ACC112 (cell line): ENCODE data around the gene TNNT3.

Source experiments
- H2AFZ ChIP-seq: fragments of 200-600 bp; sonication (generic); one replicate; pipeline ENCODE4 v1.6.0; 2017; ENCODE audit warnings: antibody characterized with exemption, low read length; ENCODE audit not compliant: unreplicated experiment
- H3K27ac ChIP-seq: fragments of 200-600 bp; sonication (generic); 2 replicates; pipeline ENCODE4 v1.5.1; 2014; ENCODE audit warnings: low read depth, mild to moderate bottlenecking, antibody characterized with exemption, low read length, moderate library complexity
- H3K27me3 ChIP-seq: fragments of 200-600 bp; sonication (generic); 2 replicates; pipeline ENCODE4 v1.6.1; 2014; ENCODE audit warnings: mild to moderate bottlenecking, antibody characterized with exemption, low read length, moderate library complexity, mixed read lengths; ENCODE audit not compliant: insufficient read depth
- H3K36me3 ChIP-seq: fragments of 200-600 bp; sonication (generic); 2 replicates; pipeline ENCODE4 v1.6.1; 2016; ENCODE audit warnings: mild to moderate bottlenecking, antibody characterized with exemption, low read length, moderate library complexity, mixed read lengths; ENCODE audit not compliant: insufficient read depth
- H3K4me1 ChIP-seq: fragments of 200-600 bp; sonication (generic); one replicate; pipeline ENCODE4 v1.6.1; 2016; ENCODE audit warnings: low read length, mixed read lengths; ENCODE audit not compliant: insufficient read depth, unreplicated experiment, control insufficient read depth
- H3K4me3 ChIP-seq: fragments of 200-600 bp; sonication (generic); 2 replicates; pipeline ENCODE4 v1.5.1; 2014; ENCODE audit warnings: mild to moderate bottlenecking, low read depth, low read length
- H3K79me2 ChIP-seq: fragments of 200-600 bp; sonication (generic); one replicate; pipeline ENCODE4 v1.6.0; 2016; ENCODE audit warnings: low read length; ENCODE audit not compliant: control insufficient read depth, unreplicated experiment, insufficient read depth

Gene TNNT3

GRCh38 chr11:1906181-1906580 lies 13.3 kb upstream of the TNNT3 start:
- H3K4me3 ChIP-seq, result no peak overlapping the region
- H3K4me1 ChIP-seq, result peaks cover 15% of the 10 kb centered on the region
- H3K27me3 ChIP-seq, result no peaks in the 10 kb centered on the region
- H3K79me2 ChIP-seq, result no peaks in the 10 kb centered on the region
- no peak overlapping the region for H2AFZ ChIP-seq
- H3K27ac ChIP-seq, result no peak overlapping the region
- H3K36me3 ChIP-seq, result no peaks in the 10 kb centered on the region

GRCh38 chr11:1906611-1907423 lies 12.7 kb upstream of the TNNT3 start:
- Histone ChIP-seq H3K36me3 (no peaks in the 10 kb centered on the region), H3K4me1 (peaks cover 15% of the 10 kb centered on the region), H3K27me3 (no peaks in the 10 kb centered on the region), H2AFZ (no peak overlapping the region), H3K79me2 (no peaks in the 10 kb centered on the region), H3K4me3 (no peak overlapping the region), H3K27ac (no peak overlapping the region)

- H2AFZ ChIP-seq, result peak overlapping the region; percentile 94
- peak overlapping the region; percentile 56 for H3K4me3 ChIP-seq
- no peaks in the 10 kb centered on the region for H3K27me3 ChIP-seq
- no peak overlapping the region for H3K27ac ChIP-seq
- H3K79me2 ChIP-seq, result no peaks in the 10 kb centered on the region
- peaks cover 15% of the 10 kb centered on the region for H3K4me1 ChIP-seq
- no peaks in the 10 kb centered on the region for H3K36me3 ChIP-seq
Observed at GRCh38 chr11:1908618-1909017, 10.9 kb upstream of the TNNT3 start.

GRCh38 chr11:1909524-1909923 lies 10.0 kb upstream of the TNNT3 start:
- Histone ChIP-seq H3K79me2 (no peaks in the 10 kb centered on the region), H3K4me1 (peaks cover 15% of the 10 kb centered on the region), H2AFZ (no peak overlapping the region), H3K36me3 (no peaks in the 10 kb centered on the region), H3K27ac (no peak overlapping the region), H3K4me3 (no peak overlapping the region), H3K27me3 (no peaks in the 10 kb centered on the region)

GRCh38 chr11:1912289-1912878 lies 7.1 kb upstream of the TNNT3 start:
- Histone ChIP-seq H3K27ac (no peak overlapping the region), H3K4me1 (peaks cover 8% of the 10 kb centered on the region), H3K79me2 (no peaks in the 10 kb centered on the region), H3K27me3 (no peaks in the 10 kb centered on the region), H3K36me3 (no peaks in the 10 kb centered on the region), H3K4me3 (no peak overlapping the region), H2AFZ (no peak overlapping the region)

GRCh38 chr11:1913271-1914060 lies 6.0 kb upstream of the TNNT3 start:
- Histone ChIP-seq H3K79me2 (no peaks in the 10 kb centered on the region), H3K27me3 (no peaks in the 10 kb centered on the region), H3K4me1 (peaks cover 5% of the 10 kb centered on the region), H3K27ac (no peak overlapping the region), H2AFZ (no peak overlapping the region), H3K4me3 (no peak overlapping the region), H3K36me3 (no peaks in the 10 kb centered on the region)

- H3K79me2 ChIP-seq, result no peaks in the 10 kb centered on the region
- no peak overlapping the region for H3K4me3 ChIP-seq
- H2AFZ ChIP-seq, result no peak overlapping the region
- H3K27me3 ChIP-seq, result no peaks in the 10 kb centered on the region
- no peaks in the 10 kb centered on the region for H3K4me1 ChIP-seq
- H3K36me3 ChIP-seq, result no peaks in the 10 kb centered on the region
- no peak overlapping the region for H3K27ac ChIP-seq
Observed at GRCh38 chr11:1915795-1916131, 3.7 kb upstream of the TNNT3 start.

GRCh38 chr11:1916132-1916985 lies 3.1 kb upstream of the TNNT3 start:
- no peaks in the 10 kb centered on the region for H3K79me2 ChIP-seq
- H2AFZ ChIP-seq, result no peak overlapping the region
- H3K27me3 ChIP-seq, result no peaks in the 10 kb centered on the region
- no peak overlapping the region for H3K27ac ChIP-seq
- H3K4me3 ChIP-seq, result no peak overlapping the region
- no peaks in the 10 kb centered on the region for H3K36me3 ChIP-seq
- peaks cover 3% of the 10 kb centered on the region for H3K4me1 ChIP-seq

GRCh38 chr11:1916986-1917522 lies 2.4 kb upstream of the TNNT3 start:
- Histone ChIP-seq H2AFZ (no peak overlapping the region), H3K4me3 (no peak overlapping the region), H3K27me3 (no peaks in the 10 kb centered on the region), H3K27ac (no peak overlapping the region), H3K36me3 (no peaks in the 10 kb centered on the region), H3K79me2 (no peaks in the 10 kb centered on the region), H3K4me1 (peaks cover 10% of the 10 kb centered on the region)
